Measurements from ENCODE around the gene PRXL2A.

DNA sequence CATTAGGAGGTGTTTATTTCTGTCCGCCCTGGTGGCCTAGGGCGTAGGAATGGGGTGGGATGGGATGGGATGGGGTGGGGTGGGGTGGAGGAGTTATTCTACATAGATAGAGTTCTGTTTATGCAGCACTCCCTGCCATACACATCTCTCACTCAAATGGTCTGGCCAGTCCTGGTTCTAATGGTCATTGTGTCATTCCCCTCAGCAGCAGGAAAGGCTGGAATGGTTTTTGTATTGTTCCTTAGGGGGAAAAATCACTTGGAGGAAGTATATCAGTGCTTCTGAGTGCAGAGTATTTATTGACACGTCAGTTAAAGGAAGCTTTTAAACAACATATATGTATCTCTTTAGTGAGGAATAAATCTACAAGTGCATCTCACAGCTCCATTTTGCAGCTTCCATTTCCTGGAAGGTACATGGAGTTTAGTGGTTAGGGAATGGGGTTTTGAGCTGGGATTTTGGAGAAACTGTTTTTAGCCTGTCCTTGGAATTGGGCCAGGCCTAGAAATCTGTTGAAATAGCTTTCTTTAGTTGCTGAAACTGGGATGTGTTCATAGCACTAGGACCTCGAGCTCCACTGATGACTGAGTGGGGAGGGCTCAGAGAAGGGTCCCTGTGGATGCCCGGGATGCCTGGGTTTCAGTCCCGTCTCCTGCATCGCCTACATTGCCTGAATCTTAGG, 54.1 kb downstream of the PRXL2A start:
- TF ChIP-seq FOXJ3 (CRISPR knock-in tag; IDR thresholded peaks at IDR 0.05) (no peak), TAF1 (IDR thresholded peaks at IDR 0.05; ENCODE audit: borderline replicate concordance, low read depth, low read length) (no peak), RCOR1 (IDR thresholded peaks at IDR 0.05; ENCODE audit: low read length) (no peak), RAD21 (IDR thresholded peaks at IDR 0.05; ENCODE audit: low read length) (no peak), EP300 (IDR thresholded peaks at IDR 0.05; ENCODE audit: borderline replicate concordance in 1 of 2, low read depth in 1 of 2, low read length in 1 of 2) (no peak), YY1 (IDR thresholded peaks at IDR 0.05; ENCODE audit: low read depth) (no peak), SIN3A (IDR thresholded peaks at IDR 0.05; ENCODE audit: borderline replicate concordance, low read depth, low read length) (no peak), GATA2 (CRISPR knock-in tag; IDR thresholded peaks at IDR 0.05) (no peak)
- TF ChIP-seq, protein P1, sequence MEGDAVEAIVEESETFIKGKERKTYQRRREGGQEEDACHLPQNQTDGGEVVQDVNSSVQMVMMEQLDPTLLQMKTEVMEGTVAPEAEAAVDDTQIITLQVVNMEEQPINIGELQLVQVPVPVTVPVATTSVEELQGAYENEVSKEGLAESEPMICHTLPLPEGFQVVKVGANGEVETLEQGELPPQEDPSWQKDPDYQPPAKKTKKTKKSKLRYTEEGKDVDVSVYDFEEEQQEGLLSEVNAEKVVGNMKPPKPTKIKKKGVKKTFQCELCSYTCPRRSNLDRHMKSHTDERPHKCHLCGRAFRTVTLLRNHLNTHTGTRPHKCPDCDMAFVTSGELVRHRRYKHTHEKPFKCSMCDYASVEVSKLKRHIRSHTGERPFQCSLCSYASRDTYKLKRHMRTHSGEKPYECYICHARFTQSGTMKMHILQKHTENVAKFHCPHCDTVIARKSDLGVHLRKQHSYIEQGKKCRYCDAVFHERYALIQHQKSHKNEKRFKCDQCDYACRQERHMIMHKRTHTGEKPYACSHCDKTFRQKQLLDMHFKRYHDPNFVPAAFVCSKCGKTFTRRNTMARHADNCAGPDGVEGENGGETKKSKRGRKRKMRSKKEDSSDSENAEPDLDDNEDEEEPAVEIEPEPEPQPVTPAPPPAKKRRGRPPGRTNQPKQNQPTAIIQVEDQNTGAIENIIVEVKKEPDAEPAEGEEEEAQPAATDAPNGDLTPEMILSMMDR (IDR thresholded peaks at IDR 0.05), result no peak

Data from SK-N-SH (cell line).